Stimulated activated CD4-positive, alpha-beta T cell treated with anti-CD3 and anti-CD28 coated beads, Interleukin-2, amount 100 ng/mL, for 24 hours (primary cell): ENCODE results near the gene RGS9.
A peak's percentile ranks its signal among the peaks of the same experiment; 100 is the strongest.
"Not testable (repeated sequence)": the region's sequence is repeated elsewhere in the genome, so short reads cannot be mapped to it uniquely, and the experiment has no call there.

Source experiments
- DNase-seq, 2 donors: peaks; one replicate each; pipeline ENCODE4 v3.0.0-alpha.2; 2020

The RGS9 gene

GRCh38 chr17:65158041-65158440 is 20.9 kb downstream of the RGS9 start:
- DNase-seq: no peak

GRCh38 chr17:65158622-65159021 is 21.5 kb downstream of the RGS9 start:
- no peak for DNase-seq

GRCh38 chr17:65160516-65160915 is 23.3 kb downstream of the RGS9 start:
- DNase-seq: no peak

GRCh38 chr17:65163990-65164495 is 26.9 kb downstream of the RGS9 start:
- DNase-seq: peak; percentile 44 to 58

- no peak for DNase-seq
Measured at GRCh38 chr17:65166787-65167186, 29.6 kb downstream of the RGS9 start.

GRCh38 chr17:65167566-65167965 is 30.4 kb downstream of the RGS9 start:
- DNase-seq: no peak

- no peak for DNase-seq
Measured at GRCh38 chr17:65169691-65170090, 32.5 kb downstream of the RGS9 start.

- DNase-seq: no peak
Measured at GRCh38 chr17:65170839-65171238, 33.7 kb downstream of the RGS9 start.

GRCh38 chr17:65171752-65172151 is 34.6 kb downstream of the RGS9 start:
- DNase-seq: no peak

GRCh38 chr17:65172496-65173136 is 35.4 kb downstream of the RGS9 start:
- DNase-seq: no peak

- DNase-seq: peak; percentile 60 to 68
Measured at GRCh38 chr17:65173284-65173793, 36.2 kb downstream of the RGS9 start.

GRCh38 chr17:65173976-65174683 is 37.0 kb downstream of the RGS9 start:
- DNase-seq: no peak

GRCh38 chr17:65174974-65175373 is 37.8 kb downstream of the RGS9 start:
- no peak for DNase-seq

- no peak for DNase-seq
Measured at GRCh38 chr17:65175952-65176351, 38.8 kb downstream of the RGS9 start.

- no peak for DNase-seq
Measured at GRCh38 chr17:65176646-65177409, 39.7 kb downstream of the RGS9 start.

GRCh38 chr17:65177901-65178300 is 40.7 kb downstream of the RGS9 start:
- DNase-seq: no peak

GRCh38 chr17:65180276-65180675 is 43.1 kb downstream of the RGS9 start:
- DNase-seq: not testable (repeated sequence)

GRCh38 chr17:65180752-65181236 is 43.6 kb downstream of the RGS9 start:
- DNase-seq: not testable (repeated sequence)

- DNase-seq: peak; percentile 48 to 61
Measured at GRCh38 chr17:65181237-65182061, 44.3 kb downstream of the RGS9 start.

- no peak for DNase-seq
Measured at GRCh38 chr17:65182233-65182632, 45.1 kb downstream of the RGS9 start.

- DNase-seq: no peak
Measured at GRCh38 chr17:65183736-65184135, 46.6 kb downstream of the RGS9 start.

GRCh38 chr17:65184235-65184959 is 47.2 kb downstream of the RGS9 start:
- DNase-seq: no peak
